ENCODE results near the gene GABARAP.

The GABARAP gene

GRCh38 chr17:7262192-7262934, 20.1 kb upstream of the GABARAP start, which contains the start of gene CLDN7:
TSS of gene CLDN7 (minus strand) at chr17:7262478. CDS start at chr17:7262043, 435 bp downstream.
- peak within 1 kb of the TSS; percentile 48 for H3K4me2 ChIP-seq (ENCODE audit: low read length)
- H4K20me1 ChIP-seq (ENCODE audit: insufficient read depth, low read length): no peaks in the 10 kb centered on the region
- peak within 1 kb of the TSS; percentile 2; the same call in 1 of the 2 replicates for H3K9ac ChIP-seq (ENCODE audit: low read length)
- no peaks in the 10 kb centered on the region for H3K9me3 ChIP-seq (ENCODE audit: low read length)
- no peaks in the 10 kb centered on the region for H3K9me2 ChIP-seq (ENCODE audit: low read depth, low read length)
- H3F3A ChIP-seq (ENCODE audit: insufficient read depth, low read length): no peaks in the 10 kb centered on the region
- peaks cover 15% of the 10 kb centered on the region for H3K36me3 ChIP-seq (ENCODE audit: insufficient read depth, low read length)
- TF ChIP-seq EZH2 (IDR thresholded peaks at IDR 0.05; ENCODE audit: borderline replicate concordance, low read length): no peak
- no peak for TF ChIP-seq CTCF (IDR thresholded peaks at IDR 0.05; ENCODE audit: low read length)
- peaks cover 7% of the 10 kb centered on the region; the same call in 1 of the 2 replicates for H3K27me3 ChIP-seq (ENCODE audit: insufficient read depth, low read length)
- H3K4me3 ChIP-seq (ENCODE audit: low read depth, low read length, poor library complexity, severe bottlenecking): peak within 1 kb of the TSS; percentile 38
- H3K79me2 ChIP-seq (ENCODE audit: insufficient read depth, low read length): no peaks in the 10 kb centered on the region
- H2AFZ ChIP-seq (ENCODE audit: low read length): no peak within 1 kb of the TSS
- peaks cover 17% of the 10 kb centered on the region for H3K4me1 ChIP-seq (ENCODE audit: insufficient read depth, low read length, severe bottlenecking)
- H3K27ac ChIP-seq (ENCODE audit: low read depth, low read length, poor library complexity, severe bottlenecking): no peak within 1 kb of the TSS

GRCh38 chr17:7261379-7262191, 19.3 kb upstream of the GABARAP start:
- H3K27me3 ChIP-seq (ENCODE audit: insufficient read depth, low read length): peaks cover 7% of the 10 kb centered on the region; the same call in 1 of the 2 replicates
- H3K9me3 ChIP-seq (ENCODE audit: low read length): no peaks in the 10 kb centered on the region
- no peak overlapping the region for H2AFZ ChIP-seq (ENCODE audit: low read length)
- H3K27ac ChIP-seq (ENCODE audit: low read depth, low read length, poor library complexity, severe bottlenecking): no peak overlapping the region
- no peaks in the 10 kb centered on the region for H3K79me2 ChIP-seq (ENCODE audit: insufficient read depth, low read length)
- no peaks in the 10 kb centered on the region for H3F3A ChIP-seq (ENCODE audit: insufficient read depth, low read length)
- H3K9ac ChIP-seq (ENCODE audit: low read length): peak overlapping the region; percentile 2; the same call in 1 of the 2 replicates
- peaks cover 19% of the 10 kb centered on the region for H3K36me3 ChIP-seq (ENCODE audit: insufficient read depth, low read length)
- no peak for TF ChIP-seq CTCF (IDR thresholded peaks at IDR 0.05; ENCODE audit: low read length)
- TF ChIP-seq EZH2 (IDR thresholded peaks at IDR 0.05; ENCODE audit: borderline replicate concordance, low read length): peak; percentile 23; the same call in 1 of the 2 replicates
- H3K4me2 ChIP-seq (ENCODE audit: low read length): peak overlapping the region; percentile 48
- H3K4me1 ChIP-seq (ENCODE audit: insufficient read depth, low read length, severe bottlenecking): peaks cover 17% of the 10 kb centered on the region
- H3K9me2 ChIP-seq (ENCODE audit: low read depth, low read length): no peaks in the 10 kb centered on the region
- peak overlapping the region; percentile 38 for H3K4me3 ChIP-seq (ENCODE audit: low read depth, low read length, poor library complexity, severe bottlenecking)
- H4K20me1 ChIP-seq (ENCODE audit: insufficient read depth, low read length): no peaks in the 10 kb centered on the region

GRCh38 chr17:7260651-7261378, 18.6 kb upstream of the GABARAP start:
- TF ChIP-seq EZH2 (IDR thresholded peaks at IDR 0.05; ENCODE audit: borderline replicate concordance, low read length) (no peak), CTCF (IDR thresholded peaks at IDR 0.05; ENCODE audit: low read length) (no peak)
- Histone ChIP-seq H3K9me3 (ENCODE audit: low read length) (no peaks in the 10 kb centered on the region), H3K9ac (ENCODE audit: low read length) (peak overlapping the region; percentile 2; the same call in 1 of the 2 replicates), H3K4me2 (ENCODE audit: low read length) (peak overlapping the region; percentile 48), H3K9me2 (ENCODE audit: low read depth, low read length) (no peaks in the 10 kb centered on the region), H2AFZ (ENCODE audit: low read length) (no peak overlapping the region), H3K27ac (ENCODE audit: low read depth, low read length, poor library complexity, severe bottlenecking) (no peak overlapping the region), H3K4me1 (ENCODE audit: insufficient read depth, low read length, severe bottlenecking) (peaks cover 17% of the 10 kb centered on the region), H4K20me1 (ENCODE audit: insufficient read depth, low read length) (no peaks in the 10 kb centered on the region), H3F3A (ENCODE audit: insufficient read depth, low read length) (no peaks in the 10 kb centered on the region), H3K79me2 (ENCODE audit: insufficient read depth, low read length) (no peaks in the 10 kb centered on the region), H3K27me3 (ENCODE audit: insufficient read depth, low read length) (peaks cover 7% of the 10 kb centered on the region; the same call in 1 of the 2 replicates), H3K36me3 (ENCODE audit: insufficient read depth, low read length) (peaks cover 26% of the 10 kb centered on the region), H3K4me3 (ENCODE audit: low read depth, low read length, poor library complexity, severe bottlenecking) (peak overlapping the region; percentile 38)

Measured in OCI-LY1 (cell line).